ENCODE measurements around the gene UGT2A1. TPM values are rescaled to one million over a fixed set of nuclear protein-coding genes. Genes with fewer than 3 reads are reported as not detected.

UGT2A1 gene
- total RNA-seq, 4 donors from 2014 or later = not detected

- H3K4me1 ChIP-seq = no peaks in the 10 kb centered on the region
- H3K27ac ChIP-seq = no peak overlapping the region
- TF ChIP-seq POLR2A (IDR thresholded peaks at IDR 0.05) (no peak), POLR2AphosphoS5 (IDR thresholded peaks at IDR 0.05) (no peak), EP300 (IDR thresholded peaks at IDR 0.05) (no peak)
- TF ChIP-seq, protein P1, sequence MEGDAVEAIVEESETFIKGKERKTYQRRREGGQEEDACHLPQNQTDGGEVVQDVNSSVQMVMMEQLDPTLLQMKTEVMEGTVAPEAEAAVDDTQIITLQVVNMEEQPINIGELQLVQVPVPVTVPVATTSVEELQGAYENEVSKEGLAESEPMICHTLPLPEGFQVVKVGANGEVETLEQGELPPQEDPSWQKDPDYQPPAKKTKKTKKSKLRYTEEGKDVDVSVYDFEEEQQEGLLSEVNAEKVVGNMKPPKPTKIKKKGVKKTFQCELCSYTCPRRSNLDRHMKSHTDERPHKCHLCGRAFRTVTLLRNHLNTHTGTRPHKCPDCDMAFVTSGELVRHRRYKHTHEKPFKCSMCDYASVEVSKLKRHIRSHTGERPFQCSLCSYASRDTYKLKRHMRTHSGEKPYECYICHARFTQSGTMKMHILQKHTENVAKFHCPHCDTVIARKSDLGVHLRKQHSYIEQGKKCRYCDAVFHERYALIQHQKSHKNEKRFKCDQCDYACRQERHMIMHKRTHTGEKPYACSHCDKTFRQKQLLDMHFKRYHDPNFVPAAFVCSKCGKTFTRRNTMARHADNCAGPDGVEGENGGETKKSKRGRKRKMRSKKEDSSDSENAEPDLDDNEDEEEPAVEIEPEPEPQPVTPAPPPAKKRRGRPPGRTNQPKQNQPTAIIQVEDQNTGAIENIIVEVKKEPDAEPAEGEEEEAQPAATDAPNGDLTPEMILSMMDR (IDR thresholded peaks at IDR 0.05) = no peak
- no peaks in the 10 kb centered on the region for H3K27me3 ChIP-seq
- no peaks in the 10 kb centered on the region for H3K9me3 ChIP-seq
- H3K4me3 ChIP-seq = no peak overlapping the region
- no peak for ATAC-seq
- 35 to 40% methylated on average over 2 to 4 of the region's 6 CpGs for WGBS, 2 donors (ENCODE audit: low coverage in 1 of 2)
- no peaks in the 10 kb centered on the region for H3K36me3 ChIP-seq
Measured at GRCh38 chr4:69546134-69546765, 106.8 kb downstream of the UGT2A1 start.

Small RNA genes lying within 50 kb of the gene (small RNA-seq; reads per million reads assigned to genes)
- gene UGT2A2 = 0 reads per million in 4 donors

Other genes with a start within 250 kb of the UGT2A1 start
- not detected for gene UGT2B4, start 157.3 kb downstream of the UGT2A1 start, total RNA-seq
- gene UGT2A2, start 13.6 kb downstream of the UGT2A1 start, total RNA-seq = not detected
- 1 to 10 TPM in 1 of 4 donors, under 1 TPM in 3; 0.27 to 1.3 (median 0.87) TPM for gene SULT1B1, start 107.4 kb upstream of the UGT2A1 start, total RNA-seq
- gene SULT1E1, start 206.9 kb upstream of the UGT2A1 start, total RNA-seq = not detected

Data from gastroesophageal sphincter (tissue), 4 donors.